GM19438 (cell line): ENCODE data around the gene REC114.
"Not testable (repeated sequence)": the region's sequence is repeated elsewhere in the genome, so short reads cannot be mapped to it uniquely, and the experiment has no call there.

Source experiments
- ATAC-seq: cut with Tn5 transposase; IDR thresholded peaks from one replicate; pipeline ENCODE4 v1.9.1; 2021; ENCODE audit warnings: low read depth; ENCODE audit not compliant: unreplicated experiment

The REC114 gene

DNA sequence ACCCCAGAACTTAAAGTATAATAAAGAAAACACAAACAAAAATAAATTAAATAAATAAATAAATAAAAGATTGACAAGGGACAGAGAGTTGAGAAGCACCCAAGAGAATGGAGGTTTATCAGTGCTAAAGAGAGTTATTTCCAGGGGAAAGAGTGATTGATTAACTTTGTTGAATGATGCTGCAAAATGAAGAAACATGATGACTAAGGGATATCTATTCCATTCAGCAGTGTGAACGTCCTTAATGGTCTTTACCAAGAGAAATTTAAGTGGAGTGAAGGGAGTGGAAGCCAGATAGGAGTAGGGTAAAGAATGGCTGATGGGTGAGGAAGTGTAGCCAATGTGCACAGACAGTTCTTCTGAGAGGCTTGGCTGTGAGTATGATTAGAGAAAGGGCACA is 11.1 kb downstream of the REC114 start:
- ATAC-seq, result no peak

DNA sequence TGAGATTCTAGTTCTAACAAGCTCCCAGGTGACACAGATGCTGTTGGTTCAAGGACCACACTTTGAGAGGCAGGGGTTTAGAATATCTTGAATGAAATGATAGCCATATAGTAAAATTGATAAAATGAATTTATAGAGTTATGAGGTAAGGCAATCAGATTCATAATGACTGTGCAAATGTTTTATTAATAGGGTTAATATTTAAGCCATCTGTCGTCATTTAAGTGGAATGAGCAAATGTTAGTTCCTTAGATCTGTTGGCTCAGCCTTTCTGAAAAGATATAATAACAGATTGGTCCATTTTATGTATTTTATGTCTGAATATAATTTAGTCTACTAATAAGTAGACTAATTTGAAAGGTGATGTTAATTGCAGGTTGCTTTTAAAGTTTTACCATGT is 12.9 kb downstream of the REC114 start:
- ATAC-seq, result no peak

DNA sequence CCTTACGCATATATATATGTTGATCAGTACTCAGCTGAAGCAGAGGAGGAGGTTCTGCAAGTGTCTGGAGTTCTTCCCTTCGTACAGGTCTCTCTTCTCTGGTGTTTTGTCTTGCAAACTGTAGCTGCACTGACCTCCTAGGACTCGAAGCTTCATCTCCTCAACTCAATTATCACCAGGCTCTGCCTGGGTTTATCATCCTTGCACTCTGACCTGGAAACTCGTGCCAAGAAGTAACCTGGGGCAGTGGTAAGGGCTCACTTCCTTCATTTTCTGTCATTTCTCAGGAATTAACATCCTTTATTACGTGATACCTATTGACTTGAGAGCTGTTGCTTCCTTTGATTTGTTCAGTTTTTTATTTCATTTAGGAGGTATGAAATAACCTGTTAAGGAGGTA is 14.4 kb downstream of the REC114 start:
- no peak for ATAC-seq

DNA sequence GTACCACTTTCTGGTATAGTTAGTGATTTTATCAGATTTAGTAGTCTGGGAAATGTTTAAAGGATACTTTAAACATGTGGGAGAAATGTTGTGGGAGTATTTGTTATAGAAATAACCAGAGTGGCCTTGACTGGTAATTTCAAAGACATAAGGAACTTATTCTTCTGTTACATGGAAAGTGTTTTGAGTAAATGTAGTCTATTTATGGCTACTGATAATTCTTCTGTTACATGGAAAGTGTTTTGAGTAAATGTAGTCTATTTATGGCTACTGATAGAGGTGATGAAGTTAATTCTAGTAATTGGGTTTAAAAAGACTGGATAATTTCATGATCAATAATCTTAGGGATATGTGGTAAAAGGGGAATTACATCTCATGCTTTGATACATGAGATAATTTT is 17.7 kb downstream of the REC114 start:
- no peak for ATAC-seq

DNA sequence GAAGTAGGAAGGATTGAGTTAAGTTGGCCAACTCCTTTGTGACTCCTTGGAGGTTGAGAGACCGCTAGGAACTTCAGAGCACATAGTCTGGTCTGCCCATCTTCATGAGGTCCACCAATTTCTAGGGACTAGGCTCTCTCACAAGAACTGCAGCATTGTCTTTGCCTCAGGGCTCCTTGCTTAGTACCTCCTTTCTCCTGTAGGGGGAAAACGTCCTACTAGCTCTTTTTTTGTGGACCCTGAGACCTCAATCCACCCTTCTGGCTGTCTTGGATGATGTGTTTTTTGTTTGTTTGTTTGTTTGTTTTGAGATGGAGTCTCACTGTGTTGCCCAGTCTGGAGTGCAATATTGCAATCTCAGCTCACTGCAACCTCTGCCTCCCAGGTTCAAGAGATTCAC is 21.6 kb downstream of the REC114 start:
- no peak for ATAC-seq

DNA sequence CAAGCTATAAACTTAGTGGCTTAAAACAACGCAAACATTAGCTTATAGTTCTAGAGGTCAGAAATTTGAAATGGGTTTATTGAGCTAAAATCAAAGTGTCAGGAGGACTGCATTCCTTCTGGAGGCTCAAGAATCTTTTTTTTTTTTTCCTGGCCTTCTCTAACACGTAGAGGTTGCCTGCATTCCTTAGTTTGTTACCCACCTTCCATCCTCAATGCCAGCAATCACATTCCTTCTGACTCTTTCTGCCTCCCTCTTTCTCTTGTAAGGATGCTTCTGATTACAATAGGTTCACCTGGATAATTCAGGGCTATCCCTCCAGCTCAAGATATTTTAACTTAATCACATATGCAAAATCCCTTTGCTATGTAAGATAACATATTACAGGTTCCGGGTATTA is 24.8 kb downstream of the REC114 start:
- ATAC-seq, result no peak

DNA sequence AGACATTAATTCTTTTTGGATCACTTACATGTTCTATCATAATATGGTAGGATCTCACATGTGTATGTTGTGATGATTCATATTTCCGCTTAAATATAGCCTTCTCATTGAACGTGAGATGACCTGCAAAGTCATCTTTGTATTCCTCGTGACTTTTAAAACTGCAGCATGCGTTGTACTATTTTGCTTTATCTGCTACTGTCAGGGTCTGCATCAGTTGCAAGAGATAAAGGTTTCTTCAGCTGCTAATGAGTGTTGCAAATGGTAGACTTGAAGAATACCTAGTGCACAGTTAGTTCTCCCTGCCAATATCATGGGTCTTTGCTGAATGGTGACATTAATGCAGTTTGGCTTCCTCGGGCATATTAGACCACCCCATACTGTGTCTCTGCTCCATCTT is 31.8 kb downstream of the REC114 start:
- ATAC-seq, result no peak

DNA sequence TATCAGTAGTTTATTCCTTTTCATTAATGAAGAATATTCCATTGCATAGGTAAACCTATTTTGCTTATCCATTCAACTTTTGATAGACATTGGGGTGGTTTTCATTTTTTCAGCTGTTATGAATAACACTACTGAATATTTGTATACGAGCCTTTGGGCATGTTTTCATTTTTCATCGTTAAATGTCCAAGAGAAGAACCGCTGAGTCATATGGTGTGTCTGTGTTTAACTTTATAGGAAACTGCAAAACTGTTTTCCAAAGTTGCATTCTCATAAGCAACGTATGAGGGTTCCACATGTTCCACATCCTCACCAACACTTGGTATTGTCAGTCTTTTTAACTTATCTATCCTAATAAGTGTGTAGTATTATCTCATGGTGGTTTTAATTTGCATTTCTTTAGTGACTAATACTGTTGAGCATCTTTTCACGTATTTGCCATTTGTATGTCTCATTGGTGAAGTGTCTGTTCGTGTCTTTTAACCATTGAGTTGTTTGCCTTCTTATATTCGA is 33.8 kb downstream of the REC114 start:
- no peak for ATAC-seq

DNA sequence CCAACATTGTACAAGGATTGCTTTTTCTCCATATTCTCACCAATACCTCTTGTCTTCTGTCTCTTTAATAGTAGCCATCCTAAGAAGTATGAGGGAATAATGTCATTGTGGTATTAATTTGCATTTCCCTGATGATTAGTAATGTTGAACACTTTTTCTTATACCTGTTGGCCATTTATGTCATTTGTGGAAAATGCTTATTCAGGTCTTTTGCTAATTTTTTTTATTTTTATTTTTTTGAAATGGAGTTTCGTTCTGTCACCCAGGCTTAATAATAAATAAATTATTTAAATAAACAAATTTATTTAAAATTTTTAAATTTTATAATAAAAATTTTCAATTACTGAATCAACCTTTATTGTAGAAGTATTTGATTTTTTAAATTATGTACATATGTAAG is 37.1 kb downstream of the REC114 start:
- no peak for ATAC-seq

DNA sequence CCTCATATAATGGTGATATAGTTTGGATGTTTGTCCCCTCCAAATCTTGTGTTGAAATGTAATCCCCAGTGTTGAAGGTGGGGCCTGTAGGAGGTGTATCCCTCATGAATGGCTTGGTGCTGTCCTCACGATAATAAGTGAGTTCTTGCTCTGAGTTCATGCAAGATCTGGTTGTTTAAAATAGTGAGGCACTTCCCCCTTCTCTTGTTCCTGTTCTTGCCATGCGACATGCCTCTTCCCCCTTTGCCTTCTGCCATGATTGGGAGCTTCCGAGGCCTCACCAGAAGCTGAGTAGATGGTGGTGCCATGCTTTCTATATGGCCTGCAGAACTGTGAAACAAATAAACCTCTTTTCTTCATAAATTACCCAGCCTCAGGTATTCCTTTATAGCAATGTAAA is 39.2 kb downstream of the REC114 start:
- ATAC-seq, result no peak

DNA sequence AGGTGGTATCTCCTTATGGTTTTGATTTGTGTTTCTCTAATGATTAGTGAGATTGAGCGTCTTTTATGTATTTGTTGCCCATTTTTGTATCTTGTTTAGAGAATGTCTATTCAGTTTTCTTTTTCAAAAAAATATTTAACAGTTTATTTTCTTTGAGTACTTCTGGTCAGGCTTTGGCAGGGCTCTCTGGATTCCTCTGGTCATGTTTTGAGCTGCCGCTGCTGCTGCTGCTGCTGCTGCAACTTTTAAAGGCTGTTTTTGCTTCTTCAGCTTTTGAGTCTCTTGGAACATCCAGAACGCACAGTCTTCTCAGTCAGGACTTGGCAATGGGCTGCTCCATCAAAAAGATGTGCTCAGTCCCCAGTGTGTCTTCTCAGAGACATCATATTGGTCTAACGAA is 40.1 kb downstream of the REC114 start:
- ATAC-seq, result no peak

DNA sequence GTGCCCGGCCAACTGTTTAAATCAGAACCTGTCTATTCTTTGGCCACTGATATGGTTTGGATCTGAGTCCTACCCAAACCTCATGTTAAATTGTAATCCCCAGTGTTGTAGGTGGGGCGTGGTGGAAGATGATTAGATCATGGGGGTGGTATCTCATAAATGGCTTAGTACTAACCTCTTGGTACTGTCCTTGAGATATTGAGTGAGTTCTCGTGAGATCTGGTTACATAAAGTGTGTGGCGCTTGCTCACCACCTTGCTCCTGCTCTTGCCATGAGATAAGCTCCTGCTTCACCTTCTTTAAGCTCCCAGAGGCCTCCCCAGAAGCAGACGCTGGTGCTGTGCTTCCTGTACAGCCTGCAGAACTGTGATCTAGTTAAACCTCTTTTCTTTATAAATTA is 42.4 kb downstream of the REC114 start:
- ATAC-seq, result no peak

DNA sequence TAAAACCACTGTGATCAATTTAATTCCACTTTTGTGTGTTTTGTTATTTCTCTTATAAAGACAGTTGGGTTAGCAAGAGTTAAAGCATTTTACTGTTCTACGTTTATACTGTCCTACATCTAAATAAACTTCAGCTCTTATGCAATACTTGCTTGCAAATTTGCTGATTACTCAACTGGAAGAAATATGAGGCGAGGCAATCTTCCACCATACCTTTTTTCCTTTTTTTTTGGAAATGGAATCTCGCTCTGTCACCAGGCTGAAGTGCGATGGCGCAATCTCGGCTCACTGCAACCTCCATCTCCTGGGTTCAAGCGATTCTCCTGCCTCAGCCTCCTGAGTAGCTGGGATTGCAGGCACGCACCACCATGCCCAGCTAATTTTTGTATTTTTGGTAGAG is 42.9 kb downstream of the REC114 start:
- ATAC-seq, result not testable (repeated sequence)

DNA sequence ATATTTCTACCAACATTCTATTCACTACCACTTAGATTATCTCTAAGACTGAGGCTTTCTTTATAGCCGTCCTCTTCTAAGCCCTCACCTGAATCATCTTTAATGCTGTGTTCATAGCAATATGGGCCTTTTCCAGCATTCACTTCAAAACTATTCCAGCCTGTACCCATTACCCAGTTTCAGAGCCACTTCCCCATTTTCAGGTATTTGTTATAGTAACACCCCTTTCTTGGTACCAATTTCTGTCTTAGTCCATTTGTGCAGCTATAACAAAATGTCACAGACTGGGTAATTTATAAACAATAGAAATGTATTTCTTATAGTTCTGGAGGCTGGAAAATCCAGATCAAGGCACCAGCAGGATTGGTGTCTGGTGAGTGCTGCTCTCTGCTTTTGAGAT is 45.7 kb downstream of the REC114 start:
- no peak for ATAC-seq

DNA sequence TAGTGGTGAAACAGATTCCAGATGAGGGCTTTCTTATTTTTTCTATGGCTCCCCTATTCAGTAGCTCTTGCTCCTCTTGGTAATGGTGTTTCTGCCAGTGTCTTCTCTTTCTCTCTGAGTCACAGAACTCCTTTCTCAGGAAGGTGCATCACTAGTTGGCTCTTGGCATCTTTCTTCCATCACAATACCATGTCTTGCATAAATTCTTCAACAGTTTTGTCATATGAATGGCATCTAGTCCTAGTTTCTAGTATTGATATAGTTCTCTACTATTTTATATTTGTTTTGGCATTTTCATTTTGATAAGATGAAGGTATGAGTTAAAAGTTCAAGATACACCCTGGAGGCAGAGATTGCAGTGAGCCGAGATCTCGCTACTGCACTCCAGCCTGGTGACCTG is 51.0 kb downstream of the REC114 start:
- ATAC-seq, result no peak

DNA sequence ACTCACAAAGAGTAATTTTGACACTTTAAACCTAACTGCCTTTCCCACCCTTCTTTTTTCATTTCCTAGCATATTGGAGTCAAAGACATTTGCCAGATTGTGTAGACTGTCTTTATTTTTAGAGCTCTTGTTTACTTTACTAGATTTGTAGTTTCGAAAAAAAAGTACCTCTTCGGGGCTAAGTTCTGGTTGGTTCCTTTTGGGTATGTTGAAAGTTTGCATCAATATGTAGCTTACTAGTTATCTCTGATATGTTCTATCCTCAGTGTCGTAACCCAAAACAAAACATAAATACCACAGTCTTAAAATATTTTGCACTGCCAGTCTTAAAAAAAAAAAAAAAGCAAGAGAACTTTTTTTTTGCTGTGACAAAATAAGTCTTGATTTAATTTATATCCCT is 52.2 kb downstream of the REC114 start:
- ATAC-seq, result no peak

DNA sequence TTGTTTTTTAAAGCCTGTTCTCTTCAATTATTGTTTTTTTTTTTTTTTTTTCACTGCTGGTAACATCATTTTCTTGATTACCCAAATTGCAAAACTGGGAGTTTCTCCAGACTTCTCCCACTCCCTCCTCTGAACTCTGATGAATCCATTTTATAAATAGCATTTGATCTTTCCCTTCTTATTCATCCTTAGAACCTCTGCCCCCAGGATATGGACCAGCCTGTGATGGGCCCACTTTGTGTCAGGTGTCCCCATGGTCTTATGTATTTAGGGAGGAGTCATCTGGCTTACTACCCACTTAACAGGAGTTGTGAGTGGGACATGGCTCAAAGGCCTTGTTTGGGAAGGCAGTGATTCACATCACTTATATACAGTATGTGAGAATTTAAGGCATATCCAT is 57.7 kb downstream of the REC114 start:
- ATAC-seq, result no peak

DNA sequence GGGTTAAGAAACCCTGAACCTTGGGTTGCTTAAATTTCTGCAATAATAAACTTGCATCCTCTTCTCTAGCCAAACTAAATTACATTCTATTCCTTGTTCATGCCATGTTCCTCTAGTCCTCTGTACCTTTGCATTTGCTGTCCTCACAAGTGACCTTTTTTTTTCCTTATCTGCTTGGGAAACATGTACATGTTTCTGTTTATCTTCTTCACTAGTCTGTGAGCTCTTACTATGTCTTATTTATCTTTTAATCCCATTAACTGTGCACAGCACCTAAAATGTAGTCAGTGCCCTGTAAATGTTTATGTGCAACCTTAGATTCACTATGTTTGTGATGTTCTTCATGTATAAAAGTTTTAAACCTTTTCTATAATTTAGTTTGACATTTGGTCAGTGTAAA is 61.9 kb downstream of the REC114 start:
- no peak for ATAC-seq

DNA sequence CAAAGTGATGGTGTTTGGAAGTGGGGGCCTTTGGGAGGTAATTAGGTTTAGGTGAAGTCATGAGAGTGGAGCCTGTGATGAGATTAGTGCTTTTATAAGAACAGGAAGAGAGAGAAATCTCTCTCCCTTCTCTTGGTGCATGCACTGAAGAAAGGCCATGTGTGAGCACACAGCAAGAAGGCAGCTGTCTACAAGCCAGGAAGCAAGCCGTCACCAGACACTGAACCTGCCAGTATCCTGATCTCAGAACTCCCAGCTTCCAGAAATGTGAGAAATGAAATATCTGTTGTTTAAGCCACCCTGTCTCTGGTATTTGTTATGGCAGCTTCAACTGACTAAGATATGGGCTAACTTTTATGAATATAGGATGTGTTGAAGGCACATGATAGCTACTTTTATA is 72.6 kb downstream of the REC114 start:
- ATAC-seq, result no peak

DNA sequence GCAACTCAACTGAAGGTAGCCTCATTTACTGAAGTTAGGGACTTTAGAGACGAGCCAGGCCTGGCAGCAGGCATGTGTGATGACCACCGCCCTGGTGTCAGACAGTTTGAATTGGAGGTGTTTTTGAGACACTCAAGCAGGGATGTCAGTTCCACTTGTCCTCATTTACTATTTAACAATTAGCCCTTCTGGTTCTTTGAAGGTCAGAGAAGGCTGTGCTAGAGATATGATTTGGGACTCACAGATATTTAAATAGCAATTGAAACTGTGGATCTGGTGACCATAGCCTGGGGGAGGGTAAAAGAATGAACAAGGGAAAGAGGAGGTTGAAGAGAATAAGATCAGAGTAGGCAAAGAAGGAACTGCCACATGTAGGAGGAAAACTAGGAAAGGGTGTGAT is 74.6 kb downstream of the REC114 start:
- no peak for ATAC-seq

DNA sequence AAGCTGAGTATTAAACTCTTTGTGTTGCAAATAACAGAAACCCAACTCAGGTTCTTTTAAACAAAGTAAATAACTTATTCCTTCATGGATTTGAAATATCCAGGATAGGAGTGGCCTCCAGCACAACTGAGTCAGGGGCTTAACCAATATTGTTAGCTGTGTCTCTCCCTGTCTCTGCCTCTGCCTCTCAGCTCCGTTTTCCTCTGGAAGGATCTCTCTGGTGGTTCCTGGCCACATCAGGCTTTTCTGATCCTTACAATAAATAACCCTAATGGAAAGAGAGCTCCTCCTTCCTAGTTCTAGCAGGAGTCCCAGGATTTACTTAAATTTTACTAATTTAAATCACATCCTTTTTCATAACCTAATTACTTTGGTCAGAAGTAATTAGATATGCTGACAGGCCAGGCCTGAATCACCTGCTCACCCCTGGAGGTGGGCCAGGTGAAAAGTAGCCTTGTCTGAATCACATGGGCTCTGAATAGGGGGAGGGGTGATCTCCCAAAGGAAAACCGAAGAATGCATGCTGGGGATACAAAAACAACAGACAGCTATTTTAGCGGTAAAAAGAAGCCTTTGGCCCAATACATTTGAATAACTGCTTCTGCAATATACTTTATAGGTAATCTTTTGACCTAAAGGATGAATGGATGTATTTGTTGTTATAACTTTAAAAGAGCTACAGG is 75.4 kb downstream of the REC114 start:
- no peak for ATAC-seq

DNA sequence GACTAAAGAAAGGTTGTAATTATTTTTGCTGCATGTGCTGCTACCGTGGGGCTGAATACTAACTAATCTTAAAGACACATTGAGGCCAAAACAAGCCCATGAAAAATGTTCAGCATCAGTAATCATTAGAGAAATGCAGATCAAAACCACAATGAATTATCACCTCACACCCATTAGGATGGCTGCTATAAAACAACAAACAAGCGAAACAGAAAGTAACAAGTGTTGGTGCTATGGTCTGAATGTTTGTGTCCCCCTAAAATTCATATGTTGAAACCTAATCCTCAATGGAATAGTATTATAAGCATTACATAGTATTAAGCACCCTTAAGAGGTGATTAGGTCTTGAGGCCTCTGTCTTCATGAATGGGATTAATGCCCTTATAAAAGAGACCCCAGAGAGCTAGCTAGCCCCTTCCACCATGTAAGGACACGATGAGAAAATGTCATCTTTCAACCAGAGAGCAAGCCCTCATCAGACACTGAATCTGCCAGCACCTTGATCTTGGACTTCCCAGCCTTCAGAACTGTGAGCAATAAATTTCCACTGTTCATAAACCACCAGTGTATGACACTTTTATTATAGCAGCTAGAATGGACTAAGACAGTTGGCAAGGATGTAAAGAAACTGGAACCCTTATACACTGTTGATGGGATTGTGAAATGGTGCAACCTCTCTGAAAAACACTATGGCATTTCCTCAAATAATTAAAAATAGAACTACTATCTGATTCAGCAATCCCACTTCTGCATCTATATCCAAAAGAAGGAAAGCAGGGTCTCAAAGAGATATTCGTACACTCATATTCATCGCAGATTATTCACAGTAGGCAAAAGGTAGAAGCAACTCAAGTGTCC is 76.1 kb downstream of the REC114 start:
- ATAC-seq, result no peak
